ENCODE data around the gene SPEM3. TPM values are rescaled to one million over a fixed set of nuclear protein-coding genes. Genes with fewer than 3 reads are reported as not detected.

The SPEM3 gene
- total and polyA plus RNA-seq, 2 donors (not counting 3 experiments of a cell fraction or from before 2014, with no cell fraction given), result not detected

DNA sequence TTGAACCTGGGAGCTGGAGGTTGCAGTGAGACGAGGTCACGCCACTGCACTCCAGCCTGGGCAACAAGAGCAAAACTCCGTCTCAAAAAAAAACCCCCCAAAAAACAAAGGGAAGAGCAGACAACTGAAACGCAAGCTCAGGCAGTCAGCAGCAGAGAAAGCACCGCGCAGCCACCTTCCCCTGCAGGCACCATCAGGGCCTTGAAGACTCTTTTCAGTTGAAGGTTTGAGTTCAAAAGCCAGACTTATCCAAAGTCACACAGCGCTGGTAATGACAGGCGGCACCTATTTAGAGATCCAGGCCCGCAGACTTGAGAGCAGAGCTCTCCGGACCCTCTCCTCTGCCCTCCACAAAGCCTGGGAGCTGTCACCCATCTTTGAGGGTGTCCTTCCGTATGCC lies 39.6 kb downstream of the SPEM3 start:
- H3K4me2 ChIP-seq (ENCODE audit: insufficient read depth, low read length), result no peak overlapping the region
- no peaks in the 10 kb centered on the region for H3K9me3 ChIP-seq (replicated peaks; ENCODE audit: control insufficient read depth, insufficient read depth, low read length)
- peaks cover 0 to 9% of the 10 kb centered on the region in 2 experiments for H3K36me3 ChIP-seq (ENCODE audit: control insufficient read depth in 2 of 2, extremely low read depth in 1 of 2, insufficient read depth in 2 of 2, low read length in 2 of 2)
- no peaks in the 10 kb centered on the region for H3K27me3 ChIP-seq (ENCODE audit: control insufficient read depth in 2 of 2, insufficient read depth in 2 of 2, low read length in 2 of 2)
- H2AFZ ChIP-seq (ENCODE audit: low read depth, low read length), result no peak overlapping the region
- H3K79me2 ChIP-seq (ENCODE audit: control insufficient read depth, insufficient read depth, low read length), result peaks cover 21% of the 10 kb centered on the region
- DNase-seq (ENCODE audit: low read depth, low spot score) (no peak), FAIRE-seq (no peak)
- TF ChIP-seq POLR2A (IDR thresholded peaks at IDR 0.05; ENCODE audit: low read depth, low read length) (no peak), EZH2 (IDR thresholded peaks at IDR 0.05; ENCODE audit: borderline replicate concordance, low read depth, low read length, severe bottlenecking) (no peak), JUN (IDR thresholded peaks at IDR 0.05; ENCODE audit: borderline replicate concordance, insufficient read depth, insufficient read length, low read depth) (no peak), MYC (IDR thresholded peaks at IDR 0.05; ENCODE audit: low read depth, low read length) (no peak), FOS (IDR thresholded peaks at IDR 0.05; ENCODE audit: borderline replicate concordance, insufficient read depth, low read length) (no peak), GATA2 (IDR thresholded peaks at IDR 0.05; ENCODE audit: insufficient read depth, insufficient read length, low read depth, low read length) (no peak), POLR2AphosphoS5 (IDR thresholded peaks at IDR 0.05; ENCODE audit: insufficient read depth, low read depth, low read length) (no peak)
- TF ChIP-seq, protein P1, sequence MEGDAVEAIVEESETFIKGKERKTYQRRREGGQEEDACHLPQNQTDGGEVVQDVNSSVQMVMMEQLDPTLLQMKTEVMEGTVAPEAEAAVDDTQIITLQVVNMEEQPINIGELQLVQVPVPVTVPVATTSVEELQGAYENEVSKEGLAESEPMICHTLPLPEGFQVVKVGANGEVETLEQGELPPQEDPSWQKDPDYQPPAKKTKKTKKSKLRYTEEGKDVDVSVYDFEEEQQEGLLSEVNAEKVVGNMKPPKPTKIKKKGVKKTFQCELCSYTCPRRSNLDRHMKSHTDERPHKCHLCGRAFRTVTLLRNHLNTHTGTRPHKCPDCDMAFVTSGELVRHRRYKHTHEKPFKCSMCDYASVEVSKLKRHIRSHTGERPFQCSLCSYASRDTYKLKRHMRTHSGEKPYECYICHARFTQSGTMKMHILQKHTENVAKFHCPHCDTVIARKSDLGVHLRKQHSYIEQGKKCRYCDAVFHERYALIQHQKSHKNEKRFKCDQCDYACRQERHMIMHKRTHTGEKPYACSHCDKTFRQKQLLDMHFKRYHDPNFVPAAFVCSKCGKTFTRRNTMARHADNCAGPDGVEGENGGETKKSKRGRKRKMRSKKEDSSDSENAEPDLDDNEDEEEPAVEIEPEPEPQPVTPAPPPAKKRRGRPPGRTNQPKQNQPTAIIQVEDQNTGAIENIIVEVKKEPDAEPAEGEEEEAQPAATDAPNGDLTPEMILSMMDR (IDR thresholded peaks at IDR 0.05; ENCODE audit: extremely low read depth in 1 of 2, insufficient read depth in 1 of 2, low read depth in 1 of 2, low read length in 2 of 2), result no peak
- TF ChIP-seq, protein P2, sequence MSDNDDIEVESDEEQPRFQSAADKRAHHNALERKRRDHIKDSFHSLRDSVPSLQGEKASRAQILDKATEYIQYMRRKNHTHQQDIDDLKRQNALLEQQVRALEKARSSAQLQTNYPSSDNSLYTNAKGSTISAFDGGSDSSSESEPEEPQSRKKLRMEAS (IDR thresholded peaks at IDR 0.05; ENCODE audit: insufficient read depth, insufficient read length), result no peak
- no peak overlapping the region for H3K9ac ChIP-seq (replicated peaks; ENCODE audit: extremely low read depth, insufficient read depth, low read length)
- no peak overlapping the region for H3K27ac ChIP-seq (ENCODE audit: insufficient read depth, low read depth, low read length)
- no peak overlapping the region for H3K4me3 ChIP-seq (replicated peaks in 1 of 3; ENCODE audit: insufficient read depth in 1 of 3, low read depth in 1 of 3, low read length in 3 of 3)
- no peaks in the 10 kb centered on the region for H3K9me1 ChIP-seq (replicated peaks; ENCODE audit: control insufficient read depth, extremely low read depth, insufficient read depth, low read length)
- H4K20me1 ChIP-seq (replicated peaks; ENCODE audit: control insufficient read depth, extremely low read depth, insufficient read depth, low read length), result no peaks in the 10 kb centered on the region
- no TSS peak for BruUV-seq (replicated peaks)
- CTCF ChIA-PET, result interaction anchor here (1.1 to 1.5 kb wide), 2 partner anchors 10 to 92 kb away, joined by 3 to 4 read pairs; no protein-coding TSS in a partner anchor
- intact Hi-C loops (cut with micrococcal nuclease) (no loop called here), dilution Hi-C loops (cut with MboI; ENCODE audit: extremely low pct_ligation_motif_present, low sequenced_read_pairs) (no loop called here)
- no peaks in the 10 kb centered on the region for H3K4me1 ChIP-seq (ENCODE audit: control insufficient read depth, extremely low read depth, insufficient read depth, low read length)
- POLR2A ChIA-PET, result interaction anchor here (1.1 kb wide), 1 partner anchor 16 kb away, joined by 4 read pairs; the partner anchor contains the start of gene POLR2A

All from endothelial cell of umbilical vein (primary cell).